Vagina (tissue), 2 donors: ENCODE results near the gene RHOV. TPM values are rescaled to one million over a fixed set of nuclear protein-coding genes. Genes with fewer than 3 reads are reported as not detected.

Experiments used
- DNase-seq, 2 donors: peaks; one replicate each; pipeline ENCODE4 v3.0.0-alpha.2; 2017; ENCODE audit errors: extremely low spot score in 2 of 2
- H3K27ac ChIP-seq: fragments of 200-600 bp; sonication (generic); one replicate; pipeline ENCODE4 v1.5.1; 2019
- H3K27me3 ChIP-seq: fragments of 200-600 bp; sonication (generic); one replicate; pipeline ENCODE4 v1.5.1; 2019
- H3K36me3 ChIP-seq, 2 donors: fragments of 200-600 bp; sonication (generic); one replicate each; pipeline ENCODE4 v1.5.1; 2017 to 2019
- H3K4me1 ChIP-seq: fragments of 200-600 bp; sonication (generic); one replicate; pipeline ENCODE4 v1.5.1; 2019
- H3K4me3 ChIP-seq, 2 donors: fragments of 200-600 bp; sonication (generic); 1 replicate in 1 of 2; 2 replicates in 1 of 2; pipeline ENCODE4 v1.5.1; 2016 to 2019
- H3K9me3 ChIP-seq: fragments of 200-600 bp; sonication (generic); one replicate; pipeline ENCODE4 v1.5.1; 2019
- POLR2A ChIP-seq, 2 donors: fragments of 450-650 bp; IDR thresholded peaks; one replicate each; pipeline ENCODE4 v1.6.1; 2017; ENCODE audit warnings: antibody characterized with exemption in 2 of 2, mild to moderate bottlenecking in 2 of 2, moderate library complexity in 2 of 2
- intact Hi-C: fragments of 100-400 bp; cut with DNase I; formaldehyde crosslinking; loops from one replicate; pipeline ENCODE4 v1.15.1; 2023
- small RNA-seq: library from RNA; depleted of rRNA; stranded (forward); fragments of <200 nt; gene quantifications from one replicate; pipeline ENCODE3, GENCODE V24; 2016
- total RNA-seq: library from RNA; depleted of rRNA; stranded (reverse); fragments of >200 nt; gene quantifications from one replicate; pipeline ENCODE4 v1.2.3, GENCODE V29; 2016

The RHOV gene
- total RNA-seq, 1 donor from 2014 or later = 32.9 TPM

- TF ChIP-seq POLR2A (IDR thresholded peaks at IDR 0.05) = no peak
- no peak for DNase-seq
- no peak overlapping the region for H3K27ac ChIP-seq
- H3K27me3 ChIP-seq = no peaks in the 10 kb centered on the region
- H3K4me3 ChIP-seq = no peak overlapping the region
- no peaks in the 10 kb centered on the region for H3K36me3 ChIP-seq
- no peaks in the 10 kb centered on the region for H3K9me3 ChIP-seq
- intact Hi-C loops = no loop called here
- no peaks in the 10 kb centered on the region for H3K4me1 ChIP-seq
These were observed 50.3 kb downstream of the RHOV start for GRCh38 chr15:40823572-40824343.

Small RNA genes within 50 kb of the gene (small RNA-seq; reads per million reads assigned to genes)
- not detected for gene AC025166.1

Other genes starting within 250 kb of the RHOV start
- gene RAD51, start 179.1 kb downstream of the RHOV start, total RNA-seq = 4.2 TPM
- 19.6 TPM for gene RMDN3, start 119.0 kb downstream of the RHOV start, total RNA-seq
- 69.7 TPM for gene GCHFR, start 110.2 kb downstream of the RHOV start, total RNA-seq
- gene C15orf62, start 104.3 kb downstream of the RHOV start, total RNA-seq = 2.9 TPM
- gene ZFYVE19, start 67.1 kb downstream of the RHOV start, total RNA-seq = 34.4 TPM
- gene DNAJC17, start 66.8 kb downstream of the RHOV start, total RNA-seq = 14.0 TPM
- gene PPP1R14D, start 45.5 kb downstream of the RHOV start, total RNA-seq = not detected
- gene SPINT1, start 30.2 kb downstream of the RHOV start, total RNA-seq = 80.3 TPM
- 21.4 TPM for gene VPS18, start 20.2 kb upstream of the RHOV start, total RNA-seq
- gene DLL4, start 55.1 kb upstream of the RHOV start, total RNA-seq = 20.9 TPM
- gene CHAC1, start 79.2 kb upstream of the RHOV start, total RNA-seq = 25.3 TPM
- gene INO80, start 242.0 kb upstream of the RHOV start, total RNA-seq = 31.7 TPM